Measurements from ENCODE around the gene CIAO1.

DNA sequence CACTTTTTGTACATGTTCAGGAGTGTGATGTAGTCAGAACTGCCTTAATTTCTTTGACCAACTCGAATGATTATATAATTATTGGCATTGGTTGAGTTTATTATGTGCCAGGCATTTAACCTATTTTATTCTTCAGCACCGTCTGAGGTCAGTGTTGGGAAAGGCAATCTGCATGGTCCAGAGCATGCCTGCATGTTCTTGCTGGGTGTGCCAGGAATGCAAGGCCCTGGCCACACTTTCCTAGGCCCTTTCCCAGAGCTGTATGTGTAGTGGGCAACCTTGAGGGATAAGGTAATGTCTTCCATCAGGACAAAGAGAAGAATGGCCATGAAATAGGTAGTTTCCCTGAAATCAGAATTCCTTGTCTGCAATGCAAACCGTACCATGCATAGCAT is 49.0 kb downstream of the CIAO1 start:
- TF ChIP-seq, protein P1, sequence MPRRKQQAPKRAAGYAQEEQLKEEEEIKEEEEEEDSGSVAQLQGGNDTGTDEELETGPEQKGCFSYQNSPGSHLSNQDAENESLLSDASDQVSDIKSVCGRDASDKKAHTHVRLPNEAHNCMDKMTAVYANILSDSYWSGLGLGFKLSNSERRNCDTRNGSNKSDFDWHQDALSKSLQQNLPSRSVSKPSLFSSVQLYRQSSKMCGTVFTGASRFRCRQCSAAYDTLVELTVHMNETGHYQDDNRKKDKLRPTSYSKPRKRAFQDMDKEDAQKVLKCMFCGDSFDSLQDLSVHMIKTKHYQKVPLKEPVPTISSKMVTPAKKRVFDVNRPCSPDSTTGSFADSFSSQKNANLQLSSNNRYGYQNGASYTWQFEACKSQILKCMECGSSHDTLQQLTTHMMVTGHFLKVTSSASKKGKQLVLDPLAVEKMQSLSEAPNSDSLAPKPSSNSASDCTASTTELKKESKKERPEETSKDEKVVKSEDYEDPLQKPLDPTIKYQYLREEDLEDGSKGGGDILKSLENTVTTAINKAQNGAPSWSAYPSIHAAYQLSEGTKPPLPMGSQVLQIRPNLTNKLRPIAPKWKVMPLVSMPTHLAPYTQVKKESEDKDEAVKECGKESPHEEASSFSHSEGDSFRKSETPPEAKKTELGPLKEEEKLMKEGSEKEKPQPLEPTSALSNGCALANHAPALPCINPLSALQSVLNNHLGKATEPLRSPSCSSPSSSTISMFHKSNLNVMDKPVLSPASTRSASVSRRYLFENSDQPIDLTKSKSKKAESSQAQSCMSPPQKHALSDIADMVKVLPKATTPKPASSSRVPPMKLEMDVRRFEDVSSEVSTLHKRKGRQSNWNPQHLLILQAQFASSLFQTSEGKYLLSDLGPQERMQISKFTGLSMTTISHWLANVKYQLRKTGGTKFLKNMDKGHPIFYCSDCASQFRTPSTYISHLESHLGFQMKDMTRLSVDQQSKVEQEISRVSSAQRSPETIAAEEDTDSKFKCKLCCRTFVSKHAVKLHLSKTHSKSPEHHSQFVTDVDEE (CRISPR knock-in tag; IDR thresholded peaks at IDR 0.05): no peak
- TF ChIP-seq ZNF8 (CRISPR knock-in tag; IDR thresholded peaks at IDR 0.05) (no peak), ESRRG (CRISPR knock-in tag; IDR thresholded peaks at IDR 0.05) (no peak), BACH2 (CRISPR knock-in tag; IDR thresholded peaks at IDR 0.05; ENCODE audit: borderline replicate concordance) (no peak)
